Left hindlimb (tissue), 1 donor: ENCODE measurements around the gene KIF6.
A peak's percentile ranks its signal among the peaks of the same experiment; 100 is the strongest.

Experiments
- DNase-seq: peaks from one replicate; pipeline ENCODE4 v3.0.0-alpha.2; 2018

The KIF6 gene

DNA sequence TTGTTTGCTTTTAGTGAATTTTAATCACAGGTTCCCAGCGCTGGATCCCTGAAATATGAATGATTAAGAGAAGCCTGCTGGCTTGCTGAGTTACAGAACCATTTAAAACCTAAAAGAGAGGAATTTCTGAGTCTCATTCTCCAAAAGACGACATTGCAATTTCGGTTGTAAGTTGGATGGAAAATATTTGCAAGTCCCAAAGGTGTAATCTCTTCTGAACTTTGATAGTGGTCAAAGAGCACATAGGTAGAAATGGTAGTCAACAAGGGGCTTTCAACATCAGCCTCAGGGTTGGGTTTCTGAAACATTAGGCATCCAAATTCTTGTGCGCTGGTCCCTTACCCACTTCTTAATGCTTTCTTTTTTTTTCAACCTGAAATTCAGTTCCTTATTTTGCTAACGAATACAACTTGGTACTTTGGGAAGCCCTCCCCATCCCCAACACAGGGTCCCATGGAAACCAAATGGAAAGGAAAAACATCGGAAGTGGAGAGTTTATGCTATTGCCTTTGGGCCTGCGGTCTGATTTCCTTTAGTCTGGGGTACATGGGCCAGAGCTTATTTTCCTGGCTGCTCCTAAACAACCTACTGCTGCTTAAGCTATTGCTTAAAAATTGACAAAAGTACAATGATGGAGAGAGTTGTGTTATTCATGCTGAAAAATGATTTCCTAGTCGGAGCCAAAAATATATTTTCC lies 285.7 kb downstream of the KIF6 start:
- peak; percentile 33 for DNase-seq

DNA sequence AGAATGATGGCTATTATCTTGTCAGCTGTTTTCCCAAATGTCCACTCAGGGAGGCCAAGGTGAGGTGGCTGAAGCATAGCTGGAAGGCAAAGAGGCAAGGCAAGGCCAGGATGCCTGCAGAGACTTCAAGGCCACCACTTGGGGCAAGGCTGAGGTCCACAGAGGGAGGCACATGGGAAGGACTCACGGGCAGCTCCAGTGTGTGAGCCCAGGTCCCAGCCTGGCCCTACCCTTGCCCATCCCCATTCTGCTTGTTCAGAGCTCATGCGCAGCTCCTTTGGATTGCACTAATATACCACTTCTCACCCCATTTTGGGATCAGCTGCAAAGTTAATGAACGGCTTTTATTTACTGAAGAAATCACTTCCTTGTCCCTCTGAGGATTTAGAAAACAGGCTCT lies 291.6 kb downstream of the KIF6 start:
- no peak for DNase-seq

DNA sequence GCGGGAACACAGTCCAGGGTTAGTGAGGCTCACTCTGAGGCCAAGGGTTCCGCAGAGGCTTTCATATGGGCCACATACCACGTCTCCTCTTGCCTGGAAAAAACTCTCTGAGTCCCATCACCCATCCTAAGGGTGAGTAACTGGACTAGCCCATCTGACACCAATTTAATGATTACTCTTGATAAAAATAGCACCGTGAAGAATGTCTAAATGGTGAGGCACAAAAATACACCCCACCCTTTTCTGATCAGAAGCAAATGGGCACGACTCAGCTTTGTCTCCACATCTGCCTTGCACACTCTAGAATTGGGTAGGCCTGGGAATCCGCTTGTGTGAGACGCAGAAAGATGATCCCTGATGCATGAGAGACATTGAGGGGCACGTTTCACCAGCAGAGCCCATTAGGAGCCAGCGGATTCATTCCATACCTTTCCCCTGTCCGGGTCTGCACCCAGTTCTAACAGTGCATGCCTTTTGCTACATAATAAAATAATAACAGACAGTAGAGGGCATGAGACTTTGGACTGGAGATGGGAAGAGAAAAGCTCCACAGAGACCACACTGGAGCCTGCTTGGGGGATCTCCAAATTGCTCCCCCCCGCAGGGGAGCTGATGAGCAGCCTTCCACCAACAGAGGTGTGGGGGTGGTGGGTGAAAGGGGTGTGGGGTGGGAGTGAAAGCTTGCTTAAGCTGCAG lies 292.7 kb downstream of the KIF6 start:
- no peak for DNase-seq

DNA sequence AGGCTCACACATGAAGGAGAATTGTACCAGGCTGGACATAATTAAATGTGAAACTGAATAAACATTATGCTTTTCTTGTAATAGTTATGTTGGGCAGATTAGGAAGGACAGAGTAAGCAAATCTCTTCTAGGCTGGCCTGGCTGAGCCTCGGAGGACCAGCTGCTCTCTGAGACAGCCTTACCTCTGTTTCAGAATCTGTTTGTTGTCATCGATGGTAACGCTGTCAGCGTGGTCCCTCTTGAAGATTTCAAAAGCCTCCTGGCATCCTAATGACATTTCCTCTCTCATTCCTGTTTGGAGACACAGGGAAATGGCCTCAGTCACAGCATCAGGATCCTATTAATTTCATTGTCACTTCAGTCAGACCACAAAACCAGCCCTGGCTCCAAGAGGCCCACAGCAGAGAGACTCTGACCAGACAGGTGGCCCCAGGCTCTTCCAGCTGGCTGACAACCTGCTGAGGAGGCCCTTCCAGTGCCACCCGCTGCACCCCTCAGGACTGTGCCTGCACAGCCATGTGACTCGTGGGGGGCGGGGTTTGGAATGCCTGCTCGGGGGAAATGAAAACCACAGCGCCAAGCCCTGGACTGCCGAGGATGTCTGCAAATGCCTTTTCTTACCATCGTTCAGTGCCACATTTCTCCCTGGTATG lies 294.2 kb downstream of the KIF6 start:
- DNase-seq, result peak; percentile 69

DNA sequence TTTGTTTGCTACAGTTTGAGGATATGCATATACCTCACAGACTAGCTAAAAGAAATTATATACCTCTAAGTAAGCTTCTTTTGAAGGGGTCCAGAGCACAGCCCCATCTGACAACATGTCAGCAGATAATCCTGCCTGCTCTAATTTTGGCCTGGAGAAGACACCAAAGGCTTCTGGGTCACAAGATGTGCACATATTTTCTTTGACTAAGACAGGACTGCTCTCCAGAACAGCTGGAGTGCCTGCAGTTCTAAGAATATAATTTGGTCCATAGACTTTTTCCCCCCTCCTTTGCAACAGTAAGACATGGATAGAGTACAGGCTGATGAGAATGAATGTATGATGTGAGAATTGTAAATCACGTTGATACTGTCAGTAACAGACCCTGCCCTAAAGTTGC lies 294.8 kb downstream of the KIF6 start:
- no peak for DNase-seq

DNA sequence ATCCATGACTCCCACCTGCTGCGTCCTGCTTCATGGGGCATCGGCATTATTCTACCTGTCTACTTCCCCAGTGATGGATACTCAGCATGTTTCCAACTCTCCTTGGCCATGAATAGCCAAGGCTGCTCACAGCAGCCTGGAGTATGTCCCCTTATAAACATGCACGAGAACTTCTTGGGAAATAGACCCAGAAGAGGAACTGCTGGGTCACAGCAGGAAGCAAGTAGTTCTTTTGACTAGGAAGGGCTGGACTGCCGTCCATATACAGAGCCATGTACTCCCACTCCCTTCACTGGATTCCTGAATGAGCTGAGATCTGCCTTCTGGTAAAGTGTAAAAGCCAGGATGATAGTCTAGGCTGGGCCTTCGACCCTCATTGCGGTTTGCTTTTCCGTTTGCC lies 296.4 kb downstream of the KIF6 start:
- no peak for DNase-seq

DNA sequence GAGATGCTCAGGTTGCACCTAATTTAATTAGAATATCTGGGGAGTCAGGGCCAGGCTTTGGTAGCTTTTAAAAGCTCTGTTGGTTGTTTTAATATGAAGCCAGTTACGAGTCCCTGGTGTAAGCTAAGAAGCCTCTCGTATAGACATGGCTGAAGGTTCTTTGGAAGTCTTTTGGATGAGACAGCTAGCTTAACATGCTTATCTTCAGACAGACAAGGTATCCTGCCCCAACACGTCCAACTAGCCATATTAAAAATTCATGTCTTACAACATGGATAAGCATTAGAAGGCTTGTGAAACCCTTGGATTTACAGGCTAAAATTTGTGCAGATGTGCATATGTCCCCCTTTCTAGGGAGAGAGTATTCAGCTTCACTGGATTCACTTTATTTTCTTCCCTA lies 297.1 kb downstream of the KIF6 start:
- no peak for DNase-seq

DNA sequence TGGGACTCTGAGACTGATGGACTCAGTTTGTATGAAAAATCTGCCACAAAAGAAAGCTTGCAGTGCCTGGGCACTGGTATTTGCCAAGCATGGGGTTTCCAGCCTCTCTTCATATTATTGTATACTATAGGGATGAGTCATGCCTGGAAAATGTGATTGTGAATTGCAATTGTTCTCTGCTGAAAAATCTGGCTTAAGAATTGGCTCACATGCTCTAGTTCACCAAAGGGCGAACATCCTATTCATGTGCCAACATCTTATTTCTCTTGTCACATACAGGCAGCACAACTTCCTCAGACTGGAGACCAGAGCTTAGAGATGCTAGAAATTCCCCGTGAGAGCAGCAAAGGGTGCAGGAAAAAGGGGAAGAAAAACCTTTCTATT lies 299.1 kb downstream of the KIF6 start:
- DNase-seq, result no peak

DNA sequence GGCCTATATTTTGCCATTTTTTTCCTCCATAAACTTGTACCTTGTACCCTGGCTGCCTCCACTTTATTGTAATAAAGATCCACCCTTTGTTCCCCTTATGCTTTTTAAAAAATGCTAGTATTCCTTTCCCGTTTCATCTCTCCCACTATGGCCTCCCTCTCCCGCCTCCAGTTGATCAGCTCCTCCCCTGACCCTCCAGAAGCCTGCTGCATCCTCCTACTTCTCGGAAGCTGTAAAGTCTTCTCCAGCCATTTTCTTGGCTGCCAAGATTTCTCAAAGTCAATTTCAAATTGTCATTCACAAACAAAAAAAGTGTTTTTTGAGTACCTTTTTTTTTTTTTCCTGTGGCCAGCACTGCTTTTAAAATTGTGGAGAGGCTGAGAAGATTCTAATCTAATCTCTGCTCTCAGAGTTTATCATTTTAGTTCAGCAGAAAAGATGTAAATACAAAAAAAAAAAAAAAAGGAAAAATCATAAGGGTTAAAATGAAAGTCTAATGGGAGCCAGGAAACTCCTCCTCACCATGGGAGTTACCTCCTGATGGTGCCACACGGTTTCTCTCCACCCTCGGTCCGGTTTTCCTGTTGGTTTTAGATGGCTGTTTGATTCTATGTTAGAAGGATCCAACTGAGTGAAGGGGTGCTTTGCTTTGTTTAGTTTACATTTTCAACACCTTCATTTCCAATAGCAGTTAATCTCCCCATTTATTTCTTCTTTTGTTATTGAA lies 299.7 kb downstream of the KIF6 start:
- no peak for DNase-seq

DNA sequence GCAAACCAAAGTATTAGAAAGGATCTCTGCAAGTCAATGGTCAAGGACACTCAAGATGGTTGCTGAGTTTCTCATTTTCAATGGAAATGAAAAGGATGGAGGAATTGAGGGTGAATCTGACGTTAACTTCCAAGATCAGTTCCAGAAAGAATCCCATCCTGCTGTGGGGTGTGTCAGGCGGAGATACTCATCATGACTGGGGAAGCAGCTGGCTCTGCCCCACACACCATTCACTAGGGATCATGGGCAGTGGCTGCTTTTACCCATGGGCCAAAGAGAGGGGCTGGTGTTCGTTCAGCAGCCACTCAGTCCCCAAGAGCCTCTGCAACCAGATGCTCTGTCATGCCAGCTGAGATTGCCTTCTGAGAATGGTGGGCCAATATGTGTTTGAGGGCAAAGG lies 300.4 kb downstream of the KIF6 start:
- DNase-seq, result no peak

DNA sequence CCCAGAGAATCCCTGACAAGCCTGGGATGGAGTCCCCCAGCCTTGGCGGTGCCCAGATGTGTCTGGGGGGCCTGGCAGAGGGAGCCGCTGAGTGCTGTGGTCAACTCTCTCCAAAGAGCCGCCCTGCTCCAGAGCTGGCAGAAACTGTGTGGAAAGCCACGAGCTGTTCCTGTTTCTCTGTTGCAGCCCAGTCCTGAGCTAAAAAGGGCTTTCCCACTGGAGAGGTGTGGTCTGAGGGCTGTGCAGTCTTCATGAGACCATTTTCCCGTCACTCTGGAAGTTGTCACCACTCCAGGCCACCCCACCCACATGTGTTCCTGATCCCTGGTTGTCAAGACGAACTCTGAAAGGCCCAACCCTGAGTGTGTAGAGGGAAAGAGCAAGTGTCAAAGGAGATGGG lies 303.0 kb downstream of the KIF6 start:
- DNase-seq, result peak; percentile 76

DNA sequence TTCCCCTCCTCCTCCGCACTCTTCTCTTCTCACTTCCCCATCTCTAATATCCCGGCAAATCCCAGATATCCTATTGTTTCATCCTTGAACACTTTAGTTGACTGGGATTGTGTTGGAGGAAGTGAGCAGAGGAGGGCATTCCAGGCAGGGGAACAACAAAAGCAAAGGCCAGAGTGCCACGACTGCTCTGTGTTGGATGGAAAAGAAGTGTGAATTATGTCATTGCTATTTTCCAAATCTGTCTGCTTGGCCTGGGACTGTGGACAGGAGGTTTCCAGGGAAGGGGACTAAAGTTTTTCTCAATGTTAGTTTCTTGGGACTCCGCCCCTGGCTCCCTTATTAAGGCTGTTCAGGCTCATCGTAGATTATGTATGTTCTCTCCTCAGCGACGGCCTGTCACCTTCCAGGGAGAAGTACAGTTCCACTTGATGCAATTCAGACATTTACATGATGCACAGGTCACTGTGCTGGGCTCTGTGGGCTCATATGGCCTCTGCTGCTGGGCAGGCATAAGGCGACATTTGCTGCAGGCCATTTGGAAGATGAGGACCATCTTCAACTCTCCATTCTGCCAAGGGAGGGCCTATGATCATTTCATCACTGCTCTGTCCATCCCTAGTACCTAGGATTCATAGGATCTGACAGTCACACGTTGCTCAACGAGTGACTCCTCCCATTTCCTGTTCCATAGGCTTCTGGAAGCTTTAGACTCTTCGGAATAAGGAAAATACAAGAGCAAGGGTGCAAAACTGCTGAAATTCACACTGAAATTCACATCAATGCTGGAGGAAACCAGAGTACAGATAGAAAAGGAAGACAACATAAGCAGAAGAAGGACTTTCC lies 303.6 kb downstream of the KIF6 start:
- DNase-seq, result peak; percentile 36

DNA sequence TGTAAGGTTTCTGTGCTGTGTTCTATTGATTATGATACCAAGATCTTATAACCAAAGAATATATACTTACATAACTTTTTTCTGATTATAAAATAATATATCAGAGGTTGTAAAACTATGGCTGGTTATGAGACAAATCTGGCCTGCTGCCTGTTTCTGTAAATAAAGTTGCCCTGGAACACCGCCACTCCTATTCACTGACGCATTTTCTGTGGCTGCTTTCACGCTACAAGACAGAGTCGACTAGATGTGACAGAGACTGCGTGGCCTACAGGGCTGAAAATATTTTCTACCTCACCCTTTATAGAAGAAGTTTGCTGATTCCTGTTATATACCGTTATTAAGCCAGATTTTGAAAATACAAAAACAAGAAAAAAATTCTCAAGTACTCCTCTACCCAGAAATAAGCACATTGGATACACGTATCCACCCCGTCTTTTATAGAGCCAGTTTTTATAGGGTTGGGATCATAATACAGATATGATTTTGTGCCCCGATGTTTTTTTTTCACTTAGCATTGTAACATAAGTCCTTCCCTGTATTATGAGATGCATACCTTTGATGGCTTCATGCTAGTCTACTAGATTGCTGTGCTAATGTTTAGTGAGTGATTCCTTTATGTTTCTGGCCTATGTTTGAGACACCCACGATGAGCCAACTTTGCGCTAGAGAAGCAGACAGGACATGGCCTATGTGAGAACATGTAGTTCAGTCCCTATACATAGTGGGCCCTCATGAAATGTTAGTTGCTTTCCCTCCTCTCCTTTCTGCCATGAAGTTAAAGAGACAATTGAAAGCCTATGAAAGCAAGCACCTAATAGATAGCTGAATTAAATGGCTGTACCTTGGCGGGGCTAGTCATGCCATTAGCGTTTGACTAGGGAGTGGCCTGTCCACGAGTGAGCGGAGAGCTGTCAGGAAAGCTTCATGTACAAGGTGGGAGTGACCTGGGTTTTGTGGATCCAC lies 304.6 kb downstream of the KIF6 start:
- peak; percentile 39 for DNase-seq

DNA sequence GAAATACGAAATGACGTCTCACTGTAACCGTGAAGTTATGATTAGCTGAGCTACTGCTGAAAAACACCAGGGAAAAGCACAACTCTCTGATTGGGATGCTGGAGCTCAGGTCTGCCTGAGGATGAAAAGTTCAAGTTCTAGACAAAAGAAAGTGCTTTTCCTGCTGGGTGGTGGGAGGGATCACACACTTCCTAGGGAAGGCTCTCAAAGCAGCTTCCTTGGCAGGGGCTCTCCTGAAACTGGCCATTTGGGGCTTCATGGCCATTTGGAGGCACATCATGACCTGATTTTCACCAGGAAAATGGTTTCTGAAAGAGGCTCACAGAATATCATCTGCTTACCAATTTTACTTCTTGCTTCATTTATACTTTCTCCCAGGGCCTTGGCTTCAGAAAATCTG lies 305.6 kb downstream of the KIF6 start:
- no peak for DNase-seq

DNA sequence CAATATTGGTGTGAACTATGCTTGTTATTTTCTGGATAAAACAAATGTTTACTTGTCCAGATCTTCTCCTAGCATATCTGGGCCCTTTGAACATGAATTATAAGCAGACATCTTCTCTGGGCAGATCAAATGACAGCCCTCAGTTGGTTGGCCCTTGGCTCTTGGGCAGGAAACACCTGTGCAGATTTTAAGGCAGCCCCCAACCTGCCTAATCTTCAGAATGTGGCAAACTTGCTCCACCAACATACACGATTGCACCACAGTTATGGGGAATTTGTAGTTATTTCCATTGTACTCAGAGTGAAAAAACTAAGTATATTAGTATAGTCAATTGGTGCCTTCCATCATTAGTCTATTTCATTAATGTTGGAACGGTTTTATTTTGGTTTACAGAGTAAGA lies 307.8 kb downstream of the KIF6 start:
- DNase-seq, result no peak

DNA sequence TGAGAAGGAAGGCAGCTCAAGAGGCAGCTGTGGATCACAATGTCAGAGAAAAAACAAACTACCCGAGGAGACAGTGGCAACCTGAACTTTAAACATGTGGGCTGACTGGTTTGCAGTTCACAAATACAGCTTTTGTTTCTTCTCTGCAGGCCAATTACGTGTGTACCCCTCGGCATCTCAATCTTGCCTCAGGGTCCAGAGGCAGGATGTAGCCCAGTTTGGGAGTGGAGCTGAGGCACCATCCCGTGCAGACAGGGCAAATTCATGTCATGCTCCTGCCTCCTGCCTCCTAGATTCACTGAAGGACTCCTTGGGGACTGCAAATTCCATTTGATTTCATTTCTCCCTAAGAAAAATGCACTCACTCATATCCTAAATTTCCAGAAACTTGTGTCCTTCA lies 308.5 kb downstream of the KIF6 start:
- DNase-seq, result no peak

DNA sequence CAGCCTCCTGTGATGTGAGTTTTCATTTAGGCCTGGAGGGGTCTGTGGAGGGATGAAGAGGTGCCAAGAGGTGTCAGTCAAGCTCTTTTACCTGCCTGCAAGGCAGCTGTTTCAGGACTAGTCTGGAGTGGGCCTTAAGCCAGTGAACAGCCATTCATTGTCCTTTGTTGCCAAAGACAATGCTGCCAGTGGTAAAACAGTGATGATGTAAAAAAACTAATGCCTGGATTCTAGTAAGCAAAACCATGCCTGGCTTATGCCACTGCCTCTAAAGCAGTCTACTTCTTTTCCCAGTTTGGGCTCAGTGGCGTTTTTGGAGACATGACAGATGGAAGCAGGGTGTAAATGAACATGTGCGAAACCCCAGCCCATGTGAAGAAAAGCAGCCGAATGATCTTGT lies 309.2 kb downstream of the KIF6 start:
- DNase-seq, result no peak

DNA sequence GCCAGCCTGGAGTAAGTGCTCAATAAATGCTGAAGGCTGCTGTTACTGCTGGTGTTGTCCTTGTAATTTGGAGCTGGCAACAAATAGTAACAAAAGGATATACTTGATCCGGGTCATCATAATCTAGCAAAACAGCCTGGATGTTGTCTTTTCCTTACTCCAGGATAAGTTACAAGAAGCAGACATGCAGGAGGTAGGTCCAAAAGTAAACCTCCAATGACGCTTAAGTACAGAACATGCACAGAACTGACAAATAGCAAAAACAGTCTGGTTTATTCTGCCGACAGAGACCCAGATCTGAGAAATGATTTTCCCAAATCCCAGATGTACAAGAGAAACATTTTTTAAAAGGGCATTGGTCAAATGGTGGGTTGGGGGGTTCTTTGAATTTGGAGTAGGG lies 309.7 kb downstream of the KIF6 start:
- DNase-seq, result no peak

DNA sequence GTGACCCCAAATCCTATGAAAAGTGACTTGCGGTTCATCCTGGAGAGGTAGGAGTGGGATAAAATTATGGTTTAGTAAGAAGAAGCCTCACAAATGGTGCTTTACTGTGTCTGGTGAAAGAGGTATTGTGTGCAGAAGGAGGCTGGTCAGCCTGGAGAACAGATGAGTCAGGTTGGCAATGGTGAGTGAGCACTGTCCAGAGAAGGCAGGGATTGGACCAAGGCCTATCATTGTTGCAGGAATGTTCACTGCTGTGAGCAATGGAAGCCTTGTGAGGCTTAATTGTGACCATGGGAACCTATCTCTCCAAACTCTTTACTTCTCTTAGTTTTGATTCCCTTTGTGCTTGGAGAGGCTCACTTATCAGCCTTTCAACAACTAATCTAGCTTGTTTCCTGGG lies 313.7 kb downstream of the KIF6 start:
- DNase-seq, result no peak

DNA sequence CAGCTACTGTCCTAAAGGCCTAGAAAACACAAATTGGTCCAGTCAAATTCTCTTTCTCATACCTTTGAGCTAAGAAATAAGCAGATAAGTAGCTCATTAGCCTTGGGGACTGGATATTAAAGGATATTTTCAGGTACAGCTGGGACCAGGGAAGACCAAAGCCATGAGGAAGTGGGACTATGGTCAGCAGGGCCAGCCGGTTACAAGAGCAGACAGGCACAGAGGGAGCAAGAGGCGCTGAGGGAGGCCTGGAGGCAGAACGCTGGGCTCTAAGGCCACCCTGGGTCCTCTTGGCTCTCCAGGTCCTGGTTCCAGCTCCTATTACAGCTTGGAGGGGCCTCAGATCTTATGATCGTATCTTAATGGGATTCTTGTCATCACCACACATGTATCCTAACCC lies 314.2 kb downstream of the KIF6 start:
- DNase-seq, result no peak

DNA sequence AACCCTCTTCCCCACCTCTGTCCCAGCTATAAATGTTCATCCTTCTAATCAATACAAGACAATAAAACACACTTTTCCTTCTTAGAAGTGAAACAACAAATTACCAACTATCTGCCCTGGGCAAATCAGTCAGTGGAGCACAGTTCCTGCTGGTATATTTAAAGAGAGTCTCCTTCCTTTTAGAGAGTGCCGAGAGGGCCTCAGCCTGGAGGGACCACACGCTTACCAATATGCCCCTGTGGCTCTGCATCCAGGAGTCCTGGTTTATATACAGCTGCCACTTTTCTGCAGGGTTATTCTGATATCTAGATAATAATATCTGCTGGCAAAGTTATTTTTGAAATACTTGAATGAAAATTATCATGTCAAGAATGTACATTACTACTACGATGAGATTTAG lies 315.3 kb downstream of the KIF6 start:
- no peak for DNase-seq
